ENCODE measurements around the gene REC8. TPM values are rescaled to one million over a fixed set of nuclear protein-coding genes. Genes with fewer than 3 reads are reported as not detected.

The REC8 gene
- total and polyA plus RNA-seq, 2 of the 4 experiments (the other 2 are of a cell fraction), result 0.36 to 3.5 TPM

GRCh38 chr14:24194186-24194872, 22.4 kb downstream of the REC8 start:
- dilution Hi-C loops (cut with HindIII; ENCODE audit: low sequenced_read_pairs, unreplicated experiment), result no loop called here
- no peak overlapping the region for H4K91ac ChIP-seq (ENCODE audit: insufficient read depth, low read depth, low read length)
- no peaks in the 10 kb centered on the region for H3K9me3 ChIP-seq (ENCODE audit: control insufficient read depth, insufficient read depth, low read length)
- TF ChIP-seq MXI1 (IDR thresholded peaks at IDR 0.05; ENCODE audit: borderline replicate concordance, low read depth, low read length), result no peak
- TF ChIP-seq BHLHE40 (IDR thresholded peaks at IDR 0.05; ENCODE audit: low read depth, low read length), result no peak
- no peak for TF ChIP-seq POLR2A (IDR thresholded peaks at IDR 0.05; ENCODE audit: low read depth, low read length)
- no peak for TF ChIP-seq CHD1 (IDR thresholded peaks at IDR 0.05; ENCODE audit: low read depth, low read length)
- TF ChIP-seq RAD21 (IDR thresholded peaks at IDR 0.05; ENCODE audit: low read length), result no peak
- TF ChIP-seq NFE2L2 (IDR thresholded peaks at IDR 0.05; ENCODE audit: low read depth, low read length), result no peak
- no peak for TF ChIP-seq ELK1 (IDR thresholded peaks at IDR 0.05; ENCODE audit: borderline replicate concordance, low read depth, low read length)
- H3K4me3 ChIP-seq (ENCODE audit: insufficient read depth, low read depth, low read length), result peak overlapping the region; percentile 89
- no peak overlapping the region for H3K18ac ChIP-seq (ENCODE audit: low read depth, low read length)
- in situ Hi-C loops (cut with MboI; ENCODE audit: low sequenced_read_pairs), result no loop called here
- peak overlapping the region; percentile 93 for H3K9ac ChIP-seq (ENCODE audit: low read depth, low read length)
- no peak overlapping the region for H2BK5ac ChIP-seq (ENCODE audit: low read depth, low read length, poor library complexity, severe bottlenecking)
- H2AK5ac ChIP-seq (ENCODE audit: low read depth, low read length), result peak overlapping the region; percentile 85
- peak overlapping the region; percentile 95 for H2AFZ ChIP-seq (replicated peaks; ENCODE audit: low read length, poor library complexity)
- peak overlapping the region; percentile 64; the same call in 1 of the 2 replicates for H3K23ac ChIP-seq (ENCODE audit: low read depth, low read length)
- H3K56ac ChIP-seq (ENCODE audit: extremely low read depth, insufficient read depth, low read length), result no peak overlapping the region
- intact Hi-C loops (cut with micrococcal nuclease), result loop anchor here (2.0 kb wide), 1 partner anchor 102 kb away; no protein-coding TSS in a partner anchor
- no peak overlapping the region; the same call in 1 of the 2 replicates for H3K27ac ChIP-seq (ENCODE audit: insufficient read depth, low read length)
- CTCF ChIA-PET, result no interaction called here
- peak overlapping the region; percentile 97 for H3K4ac ChIP-seq (ENCODE audit: low read depth, low read length)
- DNase-seq, result no peak
- peaks cover 13% of the 10 kb centered on the region; the same call in 1 of the 2 replicates for H3K9me1 ChIP-seq (ENCODE audit: insufficient read depth, low read length)
- no peak overlapping the region for H2BK20ac ChIP-seq (ENCODE audit: low read depth, low read length)
- no peak overlapping the region; the same call in 1 of the 2 replicates for H2BK120ac ChIP-seq (ENCODE audit: low read depth, low read length)
- WGBS, 2 experiments (ENCODE audit: extremely low coverage in 2 of 2, insufficient read length in 1 of 2), result 100% methylated on average over 1 of the region's 7 CpGs; no CpG with 5 or more reads in 1 of the 2 experiments
- H3K4me1 ChIP-seq (ENCODE audit: control insufficient read depth, insufficient read depth, low read length), result peaks cover 8% of the 10 kb centered on the region
- no peak overlapping the region for H2BK15ac ChIP-seq (ENCODE audit: low read depth, low read length)
- POLR2A ChIA-PET (ENCODE audit: unreplicated experiment), result interaction anchor here (0.9 kb wide), 1 partner anchor 10 kb away, joined by 3 read pairs; no protein-coding TSS in a partner anchor
- peak overlapping the region; percentile 96 for H2AK9ac ChIP-seq (replicated peaks; ENCODE audit: low read depth, low read length, poor library complexity)
- BruUV-seq (replicated peaks), result no TSS peak
- H4K5ac ChIP-seq (ENCODE audit: low read depth, low read length), result peak overlapping the region; percentile 89; the same call in 1 of the 2 replicates
- peak overlapping the region; percentile 92 to 94; a peak in 3 of 4 replicates for H4K8ac ChIP-seq (ENCODE audit: low read depth in 2 of 2, low read length in 2 of 2)
- H3K79me1 ChIP-seq (ENCODE audit: low read depth in 1 of 2, low read length in 2 of 2), result peaks cover 39 to 72% of the 10 kb centered on the region in 2 experiments
- H4K20me1 ChIP-seq (ENCODE audit: insufficient read depth, low read length), result no peaks in the 10 kb centered on the region
- H3K14ac ChIP-seq (replicated peaks; ENCODE audit: low read depth, low read length), result peak overlapping the region; percentile 95
- no peaks in the 10 kb centered on the region for H3K27me3 ChIP-seq (ENCODE audit: control insufficient read depth, insufficient read depth, low read length)
- peak overlapping the region; percentile 99 for H3K4me2 ChIP-seq (ENCODE audit: low read depth, low read length)
- ATAC-seq (ENCODE audit: low read depth), result no peak
- peaks cover 21% of the 10 kb centered on the region for H3K36me3 ChIP-seq (ENCODE audit: control insufficient read depth, insufficient read depth, low read length)
